ENCODE data around the gene RUNX1. TPM values are rescaled to one million over a fixed set of nuclear protein-coding genes. Genes with fewer than 3 reads are reported as not detected.

The RUNX1 gene
- total and polyA plus RNA-seq, 2 of the 13 experiments (the other 11 are each of a cell fraction or from before 2014, with no cell fraction given) = 5.4 to 6.4 TPM

GRCh38 chr21:34795548-34796180, 253.4 kb downstream of the RUNX1 start (continued):
- peak; percentile 42 to 66; a peak in 3 of 4 replicates for TF ChIP-seq EP300 (IDR thresholded peaks at IDR 0.05; ENCODE audit: low read depth in 2 of 2, low read length in 2 of 2)
- TF ChIP-seq EP300 (CRISPR knock-in tag; IDR thresholded peaks at IDR 0.05; ENCODE audit: borderline replicate concordance) = no peak; the same call in 1 of the 2 replicates
- 0 out of 2 replicates have a peak, but pooled peaks have one; percentile 18 for TF ChIP-seq ZNF800 (CRISPR knock-in tag; IDR thresholded peaks at IDR 0.05)
- peak; percentile 90 for TF ChIP-seq CEBPG (CRISPR knock-in tag; IDR thresholded peaks at IDR 0.05)
- TF ChIP-seq NR2F6 (IDR thresholded peaks at IDR 0.05) = peak; percentile 33
- 0 out of 2 replicates have a peak, but pooled peaks have one; percentile 49 for TF ChIP-seq NR2F6 (CRISPR knock-in tag; IDR thresholded peaks at IDR 0.05)
- no peak for TF ChIP-seq ARID2 (CRISPR knock-in tag; IDR thresholded peaks at IDR 0.05; ENCODE audit: borderline replicate concordance)
- 0 out of 2 replicates have a peak, but pooled peaks have one; percentile 42 for TF ChIP-seq KLF6 (CRISPR knock-in tag; IDR thresholded peaks at IDR 0.05)
- TF ChIP-seq FOXC1 (CRISPR knock-in tag; IDR thresholded peaks at IDR 0.05; ENCODE audit: borderline replicate concordance) = no peak
- TF ChIP-seq, protein P1, sequence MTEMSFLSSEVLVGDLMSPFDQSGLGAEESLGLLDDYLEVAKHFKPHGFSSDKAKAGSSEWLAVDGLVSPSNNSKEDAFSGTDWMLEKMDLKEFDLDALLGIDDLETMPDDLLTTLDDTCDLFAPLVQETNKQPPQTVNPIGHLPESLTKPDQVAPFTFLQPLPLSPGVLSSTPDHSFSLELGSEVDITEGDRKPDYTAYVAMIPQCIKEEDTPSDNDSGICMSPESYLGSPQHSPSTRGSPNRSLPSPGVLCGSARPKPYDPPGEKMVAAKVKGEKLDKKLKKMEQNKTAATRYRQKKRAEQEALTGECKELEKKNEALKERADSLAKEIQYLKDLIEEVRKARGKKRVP (CRISPR knock-in tag; IDR thresholded peaks at IDR 0.05) = peak in 1 of 2 experiments; percentile 97; a peak in 2 of 4 replicates
- TF ChIP-seq ATF2 (CRISPR knock-in tag; IDR thresholded peaks at IDR 0.05) = 0 out of 2 replicates have a peak, but pooled peaks have one; percentile 19
- TF ChIP-seq, protein P2, sequence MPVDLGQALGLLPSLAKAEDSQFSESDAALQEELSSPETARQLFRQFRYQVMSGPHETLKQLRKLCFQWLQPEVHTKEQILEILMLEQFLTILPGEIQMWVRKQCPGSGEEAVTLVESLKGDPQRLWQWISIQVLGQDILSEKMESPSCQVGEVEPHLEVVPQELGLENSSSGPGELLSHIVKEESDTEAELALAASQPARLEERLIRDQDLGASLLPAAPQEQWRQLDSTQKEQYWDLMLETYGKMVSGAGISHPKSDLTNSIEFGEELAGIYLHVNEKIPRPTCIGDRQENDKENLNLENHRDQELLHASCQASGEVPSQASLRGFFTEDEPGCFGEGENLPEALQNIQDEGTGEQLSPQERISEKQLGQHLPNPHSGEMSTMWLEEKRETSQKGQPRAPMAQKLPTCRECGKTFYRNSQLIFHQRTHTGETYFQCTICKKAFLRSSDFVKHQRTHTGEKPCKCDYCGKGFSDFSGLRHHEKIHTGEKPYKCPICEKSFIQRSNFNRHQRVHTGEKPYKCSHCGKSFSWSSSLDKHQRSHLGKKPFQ (CRISPR knock-in tag; IDR thresholded peaks at IDR 0.05; ENCODE audit: insufficient replicate concordance) = peak; percentile 43
- peak; percentile 11; the same call in 1 of the 2 replicates for TF ChIP-seq HMG20A (CRISPR knock-in tag; IDR thresholded peaks at IDR 0.05; ENCODE audit: borderline replicate concordance)
- TF ChIP-seq ZNF556 (CRISPR knock-in tag; IDR thresholded peaks at IDR 0.05; ENCODE audit: borderline replicate concordance) = no peak
- TF ChIP-seq ZMYM4 (CRISPR knock-in tag; IDR thresholded peaks at IDR 0.05) = 0 out of 2 replicates have a peak, but pooled peaks have one; percentile 21
- no peak for TF ChIP-seq ZNF841 (CRISPR knock-in tag; IDR thresholded peaks at IDR 0.05; ENCODE audit: borderline replicate concordance)
- TF ChIP-seq NR2F1 (CRISPR knock-in tag; IDR thresholded peaks at IDR 0.05) = 0 out of 4 replicates have a peak, but pooled peaks have one; percentile 5 to 39
- no peak for TF ChIP-seq MYNN (CRISPR knock-in tag; IDR thresholded peaks at IDR 0.05; ENCODE audit: low read depth)
- TF ChIP-seq NCOA2 (CRISPR knock-in tag; IDR thresholded peaks at IDR 0.05) = peak; percentile 44
- TF ChIP-seq ELF3 (CRISPR knock-in tag; IDR thresholded peaks at IDR 0.05) = peak; percentile 45
- TF ChIP-seq GATAD2A (CRISPR knock-in tag; IDR thresholded peaks at IDR 0.05) = peak; percentile 68
- peak; percentile 93 for TF ChIP-seq CEBPB (IDR thresholded peaks at IDR 0.05; ENCODE audit: borderline replicate concordance, low read depth, low read length)
- 0 out of 2 replicates have a peak, but pooled peaks have one; percentile 36 for TF ChIP-seq ZNF317 (CRISPR knock-in tag; IDR thresholded peaks at IDR 0.05)
- no peak for TF ChIP-seq ZNF263 (CRISPR knock-in tag; IDR thresholded peaks at IDR 0.05)
- TF ChIP-seq ZBTB21 (CRISPR knock-in tag; IDR thresholded peaks at IDR 0.05) = no peak

Measured in HepG2 (cell line).